ENCODE data around the gene VDR. TPM values are rescaled to one million over a fixed set of nuclear protein-coding genes. Genes with fewer than 3 reads are reported as not detected.

The VDR gene
- total RNA-seq, 1 donor from 2014 or later = 0.33 TPM

GRCh38 chr12:47862881-47863280, 41.9 kb downstream of the VDR start:
- Histone ChIP-seq H3K27me3 (ENCODE audit: low read depth) (no peaks in the 10 kb centered on the region), H3K4me1 (no peaks in the 10 kb centered on the region), H3K36me3 (no peaks in the 10 kb centered on the region), H3K27ac (replicated peaks) (no peak overlapping the region), H3K4me3 (no peak overlapping the region), H3K9me3 (replicated peaks) (no peaks in the 10 kb centered on the region)
- TF ChIP-seq CTCF (IDR thresholded peaks at IDR 0.05; ENCODE audit: borderline replicate concordance) = no peak
- DNase-seq = no peak
- intact Hi-C loops (cut with micrococcal nuclease) = no loop called here

GRCh38 chr12:47862167-47862750, 42.5 kb downstream of the VDR start:
- no peaks in the 10 kb centered on the region for H3K9me3 ChIP-seq (replicated peaks)
- H3K27me3 ChIP-seq (ENCODE audit: low read depth) = no peaks in the 10 kb centered on the region
- H3K4me3 ChIP-seq = no peak overlapping the region
- H3K36me3 ChIP-seq = no peaks in the 10 kb centered on the region
- intact Hi-C loops (cut with micrococcal nuclease) = no loop called here
- TF ChIP-seq CTCF (IDR thresholded peaks at IDR 0.05; ENCODE audit: borderline replicate concordance) = no peak
- no peak for DNase-seq
- no peak overlapping the region for H3K27ac ChIP-seq (replicated peaks)
- no peaks in the 10 kb centered on the region for H3K4me1 ChIP-seq

GRCh38 chr12:47860873-47861272, 43.9 kb downstream of the VDR start:
- intact Hi-C loops (cut with micrococcal nuclease) = no loop called here
- no peaks in the 10 kb centered on the region for H3K4me1 ChIP-seq
- no peak for TF ChIP-seq CTCF (IDR thresholded peaks at IDR 0.05; ENCODE audit: borderline replicate concordance)

GRCh38 chr12:47860279-47860841, 44.4 kb downstream of the VDR start:
- no peak for TF ChIP-seq CTCF (IDR thresholded peaks at IDR 0.05; ENCODE audit: borderline replicate concordance)
- intact Hi-C loops (cut with micrococcal nuclease) = no loop called here

More at GRCh38 chr12:47860873-47861272, 43.9 kb downstream of the VDR start:
- no peaks in the 10 kb centered on the region for H3K9me3 ChIP-seq (replicated peaks)
- no peak overlapping the region for H3K4me3 ChIP-seq
- no peak overlapping the region for H3K27ac ChIP-seq (replicated peaks)
- DNase-seq = no peak
- no peaks in the 10 kb centered on the region for H3K27me3 ChIP-seq (ENCODE audit: low read depth)
- H3K36me3 ChIP-seq = no peaks in the 10 kb centered on the region

GRCh38 chr12:47858511-47859266, 46.1 kb downstream of the VDR start:
- intact Hi-C loops (cut with micrococcal nuclease) = no loop called here

More at GRCh38 chr12:47860279-47860841, 44.4 kb downstream of the VDR start:
- no peaks in the 10 kb centered on the region for H3K9me3 ChIP-seq (replicated peaks)
- no peaks in the 10 kb centered on the region for H3K27me3 ChIP-seq (ENCODE audit: low read depth)
- no peak for DNase-seq
- H3K27ac ChIP-seq (replicated peaks) = no peak overlapping the region
- H3K36me3 ChIP-seq = no peaks in the 10 kb centered on the region
- no peaks in the 10 kb centered on the region for H3K4me1 ChIP-seq
- no peak overlapping the region for H3K4me3 ChIP-seq

More at GRCh38 chr12:47858511-47859266, 46.1 kb downstream of the VDR start:
- Histone ChIP-seq H3K27me3 (ENCODE audit: low read depth) (no peaks in the 10 kb centered on the region), H3K4me3 (no peak overlapping the region), H3K4me1 (no peaks in the 10 kb centered on the region), H3K36me3 (no peaks in the 10 kb centered on the region), H3K27ac (replicated peaks) (no peak overlapping the region), H3K9me3 (replicated peaks) (no peaks in the 10 kb centered on the region)
- no peak for DNase-seq
- TF ChIP-seq CTCF (IDR thresholded peaks at IDR 0.05; ENCODE audit: borderline replicate concordance) = no peak

Measured in left ventricle myocardium inferior (tissue), 1 donor.